Measurements from ENCODE around the gene MYH9.
A peak's percentile ranks its signal among the peaks of the same experiment; 100 is the strongest.

MYH9 gene

GRCh38 chr22:36386351-36386899 is 1.3 kb downstream of the MYH9 start:
- DNase-seq (ENCODE audit: low spot score), result peak; percentile 6

DNA sequence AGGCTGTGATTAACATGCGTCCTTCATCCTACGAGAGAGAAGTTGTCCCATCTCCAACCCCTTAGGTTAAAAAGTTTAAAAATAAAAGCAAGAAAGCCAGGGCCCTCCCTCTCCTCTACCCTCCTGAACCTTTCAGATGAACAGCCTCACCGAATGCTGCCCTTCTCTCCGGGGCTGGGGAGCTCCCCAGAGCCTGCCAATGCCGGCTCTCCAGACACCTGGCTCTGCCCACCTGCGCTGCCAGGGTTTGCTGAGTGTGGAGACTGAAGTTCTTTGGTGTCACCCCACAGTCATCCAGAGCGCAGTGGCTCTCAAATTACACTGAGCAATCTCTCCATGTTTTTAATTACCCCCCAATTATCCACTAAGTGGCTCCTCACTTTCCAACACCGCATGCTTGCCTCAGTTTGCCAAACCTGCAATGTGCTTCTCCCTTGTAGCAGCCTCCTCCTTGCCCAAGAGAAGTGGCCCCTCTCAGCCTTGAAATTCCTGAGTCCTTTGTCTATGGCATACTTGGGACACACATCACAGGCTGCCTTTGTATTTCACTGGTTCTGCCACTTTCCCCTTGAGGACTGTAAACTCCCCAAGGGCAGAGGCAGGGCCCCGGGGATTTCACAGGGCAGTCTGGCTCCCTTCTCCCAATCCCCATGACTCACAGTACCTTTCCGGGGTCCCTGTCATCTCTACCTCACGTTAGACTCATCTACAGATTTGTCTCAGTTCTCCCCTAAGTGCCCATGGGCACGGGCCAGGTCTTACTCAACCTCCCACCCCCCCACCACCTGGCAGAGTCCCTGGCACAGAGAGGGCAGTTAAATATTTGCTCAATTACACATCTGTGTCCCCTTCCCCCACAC is 2.0 kb downstream of the MYH9 start:
- peak; percentile 34 for DNase-seq (ENCODE audit: low spot score)

DNA sequence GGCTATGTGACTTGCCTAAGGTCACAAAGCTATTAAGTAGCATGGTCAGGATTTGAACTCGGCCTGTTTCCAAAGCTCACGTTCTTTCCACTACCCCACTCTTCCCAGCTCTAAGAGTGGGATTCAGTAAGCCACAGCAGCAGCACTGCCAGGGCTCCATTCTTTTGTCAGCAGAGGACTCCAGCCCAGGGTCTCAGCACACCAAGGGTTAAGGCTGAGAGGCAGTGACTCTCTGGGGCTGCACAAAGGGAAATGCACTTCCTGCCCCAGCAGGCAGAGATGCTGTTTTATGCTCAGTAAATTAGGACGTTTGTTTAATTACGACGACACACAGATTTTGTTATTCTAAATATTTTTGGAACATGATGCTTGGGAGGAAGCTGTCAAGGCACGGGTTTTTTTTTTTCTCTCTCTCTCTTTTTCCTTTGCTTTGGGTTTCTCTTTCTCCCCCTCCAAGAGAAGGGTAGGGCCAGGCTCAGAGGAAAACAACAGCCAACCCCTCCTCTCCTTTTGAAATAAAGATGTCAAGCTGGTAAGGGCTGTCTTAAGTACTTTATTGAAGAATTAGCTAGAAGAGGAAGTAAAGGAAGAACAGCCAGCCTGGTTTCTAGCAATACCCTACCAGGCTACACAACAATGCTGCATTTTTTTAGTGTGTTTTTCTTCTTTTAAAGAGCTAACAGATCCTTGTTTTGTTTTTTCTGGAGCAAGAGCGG is 2.8 kb downstream of the MYH9 start:
- peak; percentile 25 for DNase-seq (ENCODE audit: low spot score)

DNA sequence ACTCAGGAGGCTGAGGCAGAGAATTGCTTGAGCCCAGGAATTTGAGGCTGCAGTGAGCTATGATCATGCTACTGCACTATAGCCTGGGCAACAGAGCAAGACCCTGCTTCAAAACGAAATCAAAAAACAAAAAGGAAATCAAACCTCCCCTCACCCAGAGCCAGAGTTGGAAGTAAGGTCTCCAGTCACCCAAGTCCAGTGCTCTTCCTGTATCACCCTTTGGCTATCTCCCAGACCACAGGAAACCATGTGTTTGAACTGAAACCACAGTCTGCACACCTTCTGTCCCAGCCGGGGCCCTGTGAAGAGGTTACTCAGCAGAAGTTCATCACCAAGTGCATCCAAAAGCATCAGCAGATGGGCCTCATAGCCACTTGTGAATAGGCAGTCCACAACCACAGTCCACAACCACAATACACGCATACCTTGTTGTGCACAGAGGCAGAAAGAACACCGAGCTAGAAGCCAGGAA is 4.6 kb downstream of the MYH9 start:
- no peak for DNase-seq (ENCODE audit: low spot score)

DNA sequence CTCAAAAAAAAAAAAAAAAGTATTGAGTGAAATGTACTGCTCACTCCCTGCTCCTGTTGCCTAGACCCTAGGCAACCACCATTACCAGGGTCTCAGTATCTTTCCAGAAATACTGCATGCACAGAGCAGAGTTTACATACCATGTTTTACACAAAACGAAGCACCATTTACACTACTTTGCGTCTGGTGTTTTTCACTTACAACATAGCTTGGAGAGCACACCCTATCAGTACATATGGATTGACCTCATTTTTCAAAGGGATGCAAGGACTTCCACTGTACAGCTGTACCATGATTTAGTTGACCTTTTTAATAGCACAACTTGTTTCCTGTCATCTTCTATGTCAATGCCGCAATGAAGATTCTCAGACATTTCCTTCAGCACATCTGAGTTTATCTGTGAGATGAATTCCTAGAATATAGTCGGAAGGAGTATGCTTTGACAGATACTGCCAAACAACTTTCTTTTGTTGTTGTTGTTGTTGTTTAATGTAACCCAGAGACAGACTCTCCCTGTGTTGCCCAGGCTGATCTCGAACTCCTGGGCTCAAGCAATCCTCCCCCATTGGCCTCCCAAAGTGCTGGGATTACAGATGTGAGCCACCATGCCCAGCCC is 6.1 kb downstream of the MYH9 start:
- no peak for DNase-seq (ENCODE audit: low spot score)

GRCh38 chr22:36379593-36380361 is 8.0 kb downstream of the MYH9 start:
- DNase-seq (ENCODE audit: low spot score), result peak; percentile 3

DNA sequence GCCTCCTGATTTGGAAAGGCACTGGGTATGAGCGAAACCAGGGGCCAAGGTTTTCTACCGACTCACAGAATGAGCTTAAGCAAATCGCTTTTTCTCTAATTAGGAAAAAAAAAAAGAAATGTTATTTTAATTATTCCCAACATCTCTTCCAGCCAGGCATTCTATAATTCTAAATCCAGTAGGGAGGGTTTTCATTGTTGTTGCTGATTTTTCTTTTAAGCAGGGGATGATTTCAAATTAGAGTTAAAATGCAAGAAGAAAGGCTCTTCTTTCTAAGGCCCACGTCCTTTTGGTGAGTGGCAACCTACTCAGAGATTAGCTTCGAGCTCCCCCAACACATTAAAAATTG is 8.9 kb downstream of the MYH9 start:
- no peak for DNase-seq (ENCODE audit: low spot score)

GRCh38 chr22:36378080-36378868 is 9.5 kb downstream of the MYH9 start:
- DNase-seq (ENCODE audit: low spot score), result no peak

DNA sequence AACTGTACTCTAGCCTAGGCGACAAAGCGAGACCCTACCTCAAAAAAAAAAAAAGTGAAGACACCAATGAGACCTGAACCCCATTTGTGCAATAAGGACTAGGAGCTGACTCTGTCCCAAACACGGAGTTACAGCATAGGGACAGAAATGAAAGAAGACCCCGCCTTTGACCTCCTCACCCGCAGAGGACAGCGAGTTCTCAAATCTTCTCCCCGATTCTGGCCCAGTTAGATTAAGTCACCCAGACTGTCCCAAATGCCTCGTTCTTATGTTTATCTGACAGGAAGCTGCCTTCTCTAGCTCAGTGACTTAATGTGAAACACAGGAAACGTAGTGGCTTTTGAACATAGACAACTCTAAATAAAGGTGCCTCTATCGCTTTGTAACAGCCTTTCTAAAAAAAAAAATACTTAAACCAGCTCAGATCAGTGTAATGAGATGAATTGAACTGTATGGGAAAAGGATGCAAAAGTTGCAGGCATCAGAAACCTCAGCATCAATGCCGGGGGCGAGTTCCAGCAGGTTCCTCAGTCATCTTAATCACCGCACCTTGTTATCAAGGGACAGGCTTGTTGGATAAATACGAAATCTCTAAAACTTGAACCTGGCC is 10.6 kb downstream of the MYH9 start:
- DNase-seq (ENCODE audit: low spot score), result no peak

- DNase-seq (ENCODE audit: low spot score), result no peak
These were observed 11.5 kb downstream of the MYH9 start for GRCh38 chr22:36376265-36376664.

GRCh38 chr22:36375071-36375980 is 12.4 kb downstream of the MYH9 start:
- DNase-seq (ENCODE audit: low spot score), result no peak

DNA sequence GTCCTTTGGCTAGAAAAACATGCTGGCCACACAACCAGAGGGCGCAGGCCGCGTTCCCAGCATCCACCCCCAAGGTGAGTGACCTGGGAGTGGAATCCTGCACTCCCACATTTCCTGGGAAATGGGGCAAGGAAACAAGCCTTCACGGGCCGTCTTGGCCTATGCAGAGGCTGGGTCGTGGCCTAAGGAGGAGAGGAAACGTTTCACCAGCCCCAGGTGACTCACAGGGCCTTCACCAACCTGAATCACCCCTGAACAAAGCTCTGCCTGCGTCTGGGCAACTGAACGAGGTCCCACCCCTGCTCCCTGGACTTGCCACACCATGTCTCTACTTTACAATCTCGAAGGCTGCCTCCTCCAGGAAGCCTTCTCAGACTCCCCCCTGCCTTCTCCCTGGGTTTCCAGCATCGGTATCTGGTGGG is 13.2 kb downstream of the MYH9 start:
- no peak for DNase-seq (ENCODE audit: low spot score)

DNA sequence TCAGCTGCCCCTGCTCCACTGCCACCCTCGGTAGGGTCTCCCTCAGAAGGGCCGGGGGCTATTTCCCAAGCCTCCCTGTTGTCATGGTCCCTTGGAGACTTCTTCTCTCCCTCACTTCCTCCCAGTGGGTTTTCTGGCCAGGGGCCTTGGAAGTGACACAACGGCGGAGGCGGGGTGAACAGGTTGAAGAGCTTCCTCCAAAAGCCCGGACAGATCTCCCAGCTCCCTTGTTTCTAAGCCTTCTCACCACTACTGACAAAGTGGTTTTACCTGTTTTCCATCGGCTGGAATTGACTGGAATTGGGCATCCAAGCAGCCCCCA is 14.5 kb downstream of the MYH9 start:
- no peak for DNase-seq (ENCODE audit: low spot score)

DNA sequence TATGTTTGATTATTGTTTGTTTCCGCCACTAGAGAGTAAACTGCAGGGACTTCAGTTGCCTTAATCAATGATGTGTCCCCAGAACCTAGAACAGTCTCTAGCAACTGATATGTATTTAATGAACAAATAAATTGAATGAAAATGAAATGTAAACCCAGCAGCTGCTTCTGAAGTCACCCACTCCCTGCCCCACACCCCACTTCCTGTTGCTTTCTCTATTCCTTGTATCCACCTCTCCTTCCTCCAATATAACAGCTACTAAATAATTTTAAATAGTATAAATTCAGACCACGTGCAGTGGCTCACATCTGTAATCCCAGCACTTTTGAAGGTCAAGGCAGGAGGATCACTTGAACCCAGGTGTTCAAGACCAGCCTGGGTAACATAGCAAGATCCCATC is 15.8 kb downstream of the MYH9 start:
- no peak for DNase-seq (ENCODE audit: low spot score)

DNA sequence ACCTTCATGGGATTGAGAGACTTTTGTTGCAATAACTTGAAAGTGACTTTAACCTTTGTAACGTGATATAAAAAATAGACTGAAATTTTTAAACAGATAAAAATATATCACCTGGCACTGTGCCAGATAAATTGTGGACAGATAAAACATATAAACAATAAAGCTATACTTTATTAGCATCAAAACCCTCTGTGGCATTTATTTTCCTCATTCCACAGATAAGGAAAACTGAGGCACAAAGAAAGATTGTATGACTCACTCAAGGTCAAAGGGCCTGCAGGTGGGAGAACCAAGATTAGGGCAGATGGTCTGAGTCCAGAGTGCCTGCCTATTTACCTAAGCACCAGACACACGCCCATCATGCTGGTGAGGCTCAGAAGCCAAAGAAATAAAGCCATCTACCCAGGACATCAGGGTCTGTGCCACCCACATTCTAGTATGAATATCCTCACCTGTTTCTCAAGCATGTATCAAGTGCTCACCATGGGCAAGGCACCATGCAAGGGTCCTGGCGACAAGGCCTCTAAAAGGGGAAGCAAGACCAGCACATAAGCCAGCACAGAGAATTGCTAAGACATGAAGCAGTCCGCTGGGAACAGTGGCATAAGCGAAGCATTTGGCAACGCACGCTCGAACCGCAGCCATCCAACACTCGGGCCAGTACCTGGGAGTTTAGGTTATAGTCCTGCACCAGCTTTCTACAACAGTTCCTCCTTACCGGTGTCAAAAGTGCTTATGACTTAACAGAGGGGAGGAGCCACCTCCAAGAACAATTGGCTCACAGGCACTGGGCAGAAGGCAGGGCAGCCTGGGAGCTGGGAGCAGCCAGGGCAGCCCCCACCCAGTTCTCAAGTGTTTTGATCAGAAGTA is 17.6 kb downstream of the MYH9 start:
- DNase-seq (ENCODE audit: low spot score), result no peak

DNA sequence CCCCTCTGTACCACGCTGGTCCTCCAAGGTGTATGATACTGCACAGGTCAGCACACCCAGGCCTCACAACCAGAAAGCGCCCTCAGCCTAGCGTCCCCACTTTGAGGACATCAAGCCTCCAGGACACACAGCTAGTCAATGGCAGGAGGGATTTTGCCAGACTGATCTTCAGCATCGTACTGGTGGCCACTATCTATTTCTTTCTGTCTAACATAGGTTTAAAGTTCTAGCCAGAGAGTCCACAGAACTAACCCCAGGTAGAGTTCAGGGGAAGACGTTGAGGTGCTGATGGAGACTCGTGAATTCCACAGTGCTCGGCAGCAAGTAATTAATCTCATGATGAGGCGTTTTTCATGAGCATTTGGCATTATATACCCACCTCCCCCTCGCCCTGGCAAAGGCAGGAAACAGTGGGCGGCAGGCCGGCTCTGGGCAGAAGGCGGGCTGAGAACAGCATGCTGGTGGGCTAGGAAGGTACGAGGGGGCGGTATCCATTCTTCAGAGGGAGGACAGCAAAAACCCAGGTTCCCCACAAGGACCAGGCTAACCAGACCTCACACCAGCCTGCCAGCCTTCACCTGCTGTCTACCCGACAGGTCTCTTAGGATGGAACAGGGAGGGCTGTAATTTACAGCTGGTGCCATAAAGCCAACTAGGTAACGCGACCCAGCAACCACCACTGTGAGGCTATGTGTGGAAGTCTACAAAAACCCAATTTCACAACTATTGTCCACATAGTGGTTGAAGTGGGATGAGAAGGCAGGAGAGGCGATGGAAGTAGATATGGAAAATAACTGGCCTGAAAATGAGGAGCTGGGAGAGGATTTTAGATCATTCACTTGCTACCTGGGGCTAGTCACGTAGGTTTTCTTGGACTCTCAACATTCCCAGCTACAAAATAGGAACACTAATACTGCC is 18.5 kb downstream of the MYH9 start:
- DNase-seq (ENCODE audit: low spot score), result no peak

DNA sequence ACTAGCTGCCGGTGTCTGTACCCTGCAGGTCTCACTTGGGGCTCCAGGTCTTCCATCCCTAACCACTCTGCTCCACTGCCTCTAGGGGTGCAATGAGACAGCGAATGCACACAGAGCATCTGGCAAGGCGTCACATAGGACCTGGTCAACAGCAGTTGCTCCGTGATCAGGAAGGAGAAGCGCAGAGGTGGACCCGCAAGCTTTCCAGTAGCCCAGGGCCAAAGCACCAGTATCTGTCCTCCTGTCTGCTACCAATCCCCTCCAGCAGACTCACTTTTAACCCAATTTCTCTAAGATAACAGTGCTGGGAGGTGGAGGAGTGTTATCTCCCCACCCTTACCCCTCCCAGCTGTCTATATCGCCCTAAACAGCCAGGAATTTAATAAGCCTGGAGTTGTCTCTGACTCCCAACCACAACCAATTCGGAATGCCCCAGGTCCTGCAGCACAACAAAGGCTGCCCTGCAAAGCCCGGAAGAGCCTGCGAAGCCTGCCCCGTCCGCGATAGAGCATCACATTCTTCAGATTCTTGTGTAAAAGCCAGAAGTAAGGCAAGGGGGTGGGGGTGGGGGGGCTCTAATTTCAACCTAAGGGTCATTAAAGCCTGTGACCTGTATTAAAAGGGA is 19.3 kb downstream of the MYH9 start:
- DNase-seq (ENCODE audit: low spot score), result peak; percentile 84
